DMS114 treated with DMSO at 0.1 percent for 48 hours (cell line): ENCODE results near the gene GPR21.

Experiments used
- DNase-seq: peaks from one replicate; lab custom pipeline; 2025; ENCODE audit not compliant: unreplicated experiment; lab: John Stamatoyannopoulos, UW

The GPR21 gene

GRCh38 chr9:123033352-123033751 lies at the start of gene GPR21:
Gene GPR21 (plus strand): TSS chr9:123033667. CDS start chr9:123034567, 900 bp downstream.
- DNase-seq, result no peak

- no peak for DNase-seq
Observed at GRCh38 chr9:122986010-122986409, 47.5 kb upstream of the GPR21 start.

GRCh38 chr9:122988141-122988540 lies 45.3 kb upstream of the GPR21 start:
- no peak for DNase-seq

GRCh38 chr9:122988920-122989621 lies 44.4 kb upstream of the GPR21 start:
- DNase-seq, result no peak

- no peak for DNase-seq
Observed at GRCh38 chr9:122991370-122991830, 42.1 kb upstream of the GPR21 start.

- no peak for DNase-seq
Observed at GRCh38 chr9:122996586-122996985, 36.9 kb upstream of the GPR21 start.

- no peak for DNase-seq
Observed at GRCh38 chr9:122998448-122998847, 35.0 kb upstream of the GPR21 start.

GRCh38 chr9:123000371-123001068 lies 32.9 kb upstream of the GPR21 start:
- no peak for DNase-seq

- DNase-seq, result no peak
Observed at GRCh38 chr9:123002754-123003153, 30.7 kb upstream of the GPR21 start.

- no peak for DNase-seq
Observed at GRCh38 chr9:123003466-123003865, 30.0 kb upstream of the GPR21 start.

- DNase-seq, result no peak
Observed at GRCh38 chr9:123005964-123006363, 27.5 kb upstream of the GPR21 start.

- no peak for DNase-seq
Observed at GRCh38 chr9:123007269-123007668, 26.2 kb upstream of the GPR21 start.

GRCh38 chr9:123008909-123009308 lies 24.6 kb upstream of the GPR21 start:
- DNase-seq, result no peak

- no peak for DNase-seq
Observed at GRCh38 chr9:123011380-123011779, 22.1 kb upstream of the GPR21 start.

GRCh38 chr9:123011878-123012528 lies 21.5 kb upstream of the GPR21 start:
- DNase-seq, result no peak

- no peak for DNase-seq
Observed at GRCh38 chr9:123016631-123017030, 16.8 kb upstream of the GPR21 start.

- DNase-seq, result no peak
Observed at GRCh38 chr9:123020796-123021195, 12.7 kb upstream of the GPR21 start.

GRCh38 chr9:123026425-123026824 lies 7.0 kb upstream of the GPR21 start:
- no peak for DNase-seq

- DNase-seq, result no peak
Observed at GRCh38 chr9:123027517-123027916, 6.0 kb upstream of the GPR21 start.

- DNase-seq, result no peak
Observed at GRCh38 chr9:123028136-123028535, 5.3 kb upstream of the GPR21 start.

GRCh38 chr9:123028973-123029372 lies 4.5 kb upstream of the GPR21 start:
- no peak for DNase-seq

GRCh38 chr9:123031963-123032362 lies 1.5 kb upstream of the GPR21 start:
- DNase-seq, result no peak
